Activated naive CD4-positive, alpha-beta T cell treated with Interleukin-2 at 50 U/mL for 16 hours (primary cell): ENCODE measurements around the gene ZSWIM3.
"Not testable (repeated sequence)": the region's sequence is repeated elsewhere in the genome, so short reads cannot be mapped to it uniquely, and the experiment has no call there.

Experiments
- DNase-seq: peaks from one replicate; pipeline ENCODE4 v3.0.0-alpha.2; 2020

Gene ZSWIM3

DNA sequence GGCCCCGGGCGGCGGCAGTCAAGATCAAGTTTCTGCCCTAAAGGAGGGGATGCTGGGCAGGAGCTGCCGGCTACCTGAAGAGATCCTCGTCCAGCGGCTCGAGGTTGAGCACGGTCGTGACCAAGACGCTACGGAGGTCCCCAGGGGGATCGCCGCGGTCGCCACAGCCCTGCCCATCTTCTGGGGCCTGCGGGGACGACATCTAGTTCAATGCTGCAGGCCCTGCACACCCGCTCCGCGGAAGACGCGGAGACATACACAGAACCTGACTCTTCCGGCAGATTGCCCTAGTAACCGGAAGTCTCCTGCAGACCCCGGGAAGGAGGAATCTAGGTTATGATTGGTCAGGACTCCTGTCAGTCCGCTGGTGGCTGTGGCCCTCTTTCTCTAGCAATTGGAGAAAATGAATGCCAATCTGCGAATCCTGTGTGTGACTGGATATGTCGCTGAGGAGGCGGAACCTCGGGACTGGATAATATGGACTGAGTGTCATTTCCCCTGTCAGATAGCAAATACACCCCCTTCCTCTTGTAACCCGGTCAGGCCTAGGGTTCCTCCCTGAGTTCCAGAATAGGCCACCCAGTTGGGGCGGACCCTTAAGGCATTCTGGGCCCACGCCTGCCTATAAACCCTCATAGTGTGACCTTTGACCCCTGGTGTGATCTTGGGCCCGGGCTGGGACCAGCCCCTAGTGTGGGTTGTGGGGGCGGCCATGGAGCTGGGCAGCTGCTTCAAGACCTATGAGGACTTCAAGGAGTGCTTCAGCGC is at the start of gene ZSWIM3, which contains the start of gene ACOT8:
Gene ZSWIM3, plus strand, starts transcription at position 501 of the 768 bp plus-strand sequence. Its CDS starts 212 bp downstream, at position 713.
Gene ACOT8, minus strand, starts transcription at position 279 of the 768 bp plus-strand sequence. Its CDS starts 77 bp downstream, at position 202.
- peak; percentile 90 for DNase-seq

DNA sequence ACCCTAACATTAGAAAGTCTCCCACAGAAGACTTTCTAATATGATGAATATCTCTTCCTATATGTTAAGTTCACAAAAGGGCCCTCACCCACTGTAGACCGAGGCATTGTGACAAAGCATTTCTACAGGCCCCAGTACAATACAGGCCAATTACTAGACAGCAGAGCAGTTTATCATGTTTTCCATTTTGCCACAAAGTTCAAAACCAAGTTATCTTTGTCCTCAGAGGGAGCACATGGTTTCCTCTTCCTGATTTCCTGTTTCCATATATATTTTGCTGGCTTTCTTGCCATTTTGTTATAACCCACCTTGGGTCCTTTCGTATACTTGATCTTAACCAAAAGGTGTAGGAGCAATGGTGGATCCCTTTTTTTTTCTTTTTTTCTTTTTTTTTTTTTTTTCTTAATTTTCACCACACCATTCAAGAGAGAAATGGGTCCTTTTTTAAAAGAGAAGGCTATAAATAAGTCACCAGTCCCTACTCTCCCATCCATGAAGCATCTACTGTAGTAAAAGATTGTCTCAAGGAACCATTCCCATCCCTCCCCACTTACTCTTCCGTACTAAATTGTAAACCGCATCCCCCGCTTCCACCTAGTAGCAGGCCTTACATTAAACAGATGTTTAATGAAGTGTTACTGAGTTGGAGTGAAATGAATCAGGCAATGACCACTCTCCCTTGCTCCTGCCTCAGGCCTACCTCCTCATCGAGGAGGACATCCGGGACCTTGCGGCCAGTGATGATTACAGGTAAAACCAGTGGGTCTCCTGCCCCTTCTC is 47.0 kb upstream of the ZSWIM3 start:
- no peak for DNase-seq

DNA sequence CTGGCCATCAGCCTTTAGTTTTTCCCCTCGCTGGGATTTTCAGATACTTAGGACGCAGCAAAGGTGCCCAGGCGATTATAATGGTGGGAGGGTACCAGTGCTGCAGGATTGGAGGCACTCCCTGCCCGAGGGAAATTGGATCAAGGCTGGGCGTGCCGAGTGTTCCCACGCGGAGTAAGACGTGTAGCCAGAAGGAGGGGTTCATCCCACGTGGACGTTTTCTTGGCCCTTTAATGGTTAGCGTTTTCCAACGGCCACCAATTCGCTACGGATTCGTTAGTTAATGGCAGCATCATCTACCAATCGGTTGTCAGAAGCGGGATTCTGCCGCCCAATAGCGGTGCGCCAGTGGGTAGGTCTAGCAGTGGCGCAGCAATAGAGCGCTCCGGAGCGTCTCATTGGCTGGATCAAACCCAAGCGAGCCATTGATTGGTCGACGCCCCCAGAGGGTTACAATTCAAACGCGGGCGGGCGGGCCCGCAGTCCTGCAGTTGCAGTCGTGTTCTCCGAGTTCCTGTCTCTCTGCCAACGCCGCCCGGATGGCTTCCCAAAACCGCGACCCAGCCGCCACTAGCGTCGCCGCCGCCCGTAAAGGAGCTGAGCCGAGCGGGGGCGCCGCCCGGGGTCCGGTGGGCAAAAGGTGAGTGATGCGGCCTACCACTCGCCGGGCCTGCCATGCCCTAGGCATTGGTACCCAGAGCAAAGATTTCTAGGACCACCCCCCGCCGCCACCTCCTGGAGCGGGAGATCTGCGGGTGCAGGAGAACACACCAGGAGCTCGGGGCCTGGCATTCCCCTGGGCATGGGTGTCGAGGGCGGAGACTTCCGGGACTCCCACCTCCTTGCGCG is 45.0 kb upstream of the ZSWIM3 start, which contains the start of gene UBE2C:
Gene UBE2C, plus strand, starts transcription at position 488 of the 849 bp plus-strand sequence. Its CDS starts 52 bp downstream, at position 540.
- DNase-seq = peak; percentile 95

DNA sequence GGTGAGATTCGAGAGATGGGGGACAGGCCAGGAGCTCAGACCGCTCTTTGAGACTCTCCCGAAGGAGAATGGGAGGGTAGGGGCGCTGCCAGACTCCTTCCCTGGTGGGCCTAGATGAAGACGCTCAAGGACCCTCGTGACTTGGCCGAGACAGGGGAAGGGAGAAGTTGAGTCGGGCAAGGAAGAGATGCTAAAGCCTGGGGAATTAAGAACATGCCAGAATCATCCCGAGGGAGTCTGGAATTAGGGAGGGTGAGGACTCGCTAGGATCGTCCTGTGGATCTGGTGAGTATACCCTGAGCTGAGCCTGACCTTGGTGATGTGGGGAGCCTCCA is 44.4 kb upstream of the ZSWIM3 start:
- no peak for DNase-seq

DNA sequence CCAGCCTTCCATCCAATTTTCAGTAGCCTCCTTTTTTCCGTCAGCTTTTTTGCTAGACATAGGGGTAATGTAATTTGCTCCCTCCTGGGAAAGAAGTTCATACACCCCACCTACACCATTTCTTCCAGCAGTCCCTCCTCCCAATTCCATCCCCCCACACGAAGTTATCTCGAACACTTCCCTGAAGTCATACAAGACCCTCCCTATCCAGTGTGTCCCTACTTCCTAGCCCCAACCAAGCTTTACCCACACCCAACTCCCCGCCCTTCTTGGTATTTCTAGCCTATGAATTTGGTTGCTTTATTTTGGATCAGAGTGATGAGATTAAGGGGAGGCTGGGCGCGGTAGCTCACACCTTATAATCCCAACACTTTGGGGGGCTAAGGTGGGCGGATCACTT is 43.9 kb upstream of the ZSWIM3 start:
- no peak for DNase-seq

DNA sequence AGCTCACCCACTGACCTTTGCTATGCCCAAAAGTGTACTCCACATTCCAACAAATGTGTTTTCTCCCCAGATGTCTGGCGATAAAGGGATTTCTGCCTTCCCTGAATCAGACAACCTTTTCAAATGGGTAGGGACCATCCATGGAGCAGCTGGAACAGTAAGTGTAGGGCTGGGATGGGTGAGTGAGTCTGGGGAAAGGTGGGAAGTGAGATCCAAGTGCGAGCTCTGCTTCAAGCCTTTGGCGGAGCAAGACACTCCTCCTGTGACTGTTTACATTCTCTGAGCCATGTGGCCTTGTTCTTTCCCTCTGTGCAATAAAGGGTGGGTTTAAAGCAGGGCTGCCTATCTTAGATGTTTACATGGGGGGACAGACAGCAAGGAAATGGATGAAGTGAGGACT is 43.1 kb upstream of the ZSWIM3 start:
- no peak for DNase-seq

DNA sequence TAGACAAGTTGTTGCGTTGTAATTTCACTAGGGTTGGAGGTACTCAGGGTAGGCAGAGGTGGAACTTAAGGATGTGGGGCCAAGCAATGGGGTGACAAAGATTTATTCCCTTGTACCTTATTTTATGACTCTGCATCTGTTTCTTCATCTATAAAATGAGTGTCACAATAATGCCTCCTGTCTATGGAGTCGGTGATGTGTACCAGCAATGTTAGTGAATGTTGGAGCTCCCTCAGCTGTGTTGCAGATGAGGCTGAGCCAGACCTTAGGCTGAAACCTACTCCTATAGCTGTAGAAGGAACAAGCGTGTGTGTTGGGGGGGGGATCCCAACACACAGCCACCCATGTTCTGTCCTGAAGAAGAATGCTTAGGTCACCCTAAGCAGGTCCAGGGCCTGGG is 40.5 kb upstream of the ZSWIM3 start:
- DNase-seq = no peak

DNA sequence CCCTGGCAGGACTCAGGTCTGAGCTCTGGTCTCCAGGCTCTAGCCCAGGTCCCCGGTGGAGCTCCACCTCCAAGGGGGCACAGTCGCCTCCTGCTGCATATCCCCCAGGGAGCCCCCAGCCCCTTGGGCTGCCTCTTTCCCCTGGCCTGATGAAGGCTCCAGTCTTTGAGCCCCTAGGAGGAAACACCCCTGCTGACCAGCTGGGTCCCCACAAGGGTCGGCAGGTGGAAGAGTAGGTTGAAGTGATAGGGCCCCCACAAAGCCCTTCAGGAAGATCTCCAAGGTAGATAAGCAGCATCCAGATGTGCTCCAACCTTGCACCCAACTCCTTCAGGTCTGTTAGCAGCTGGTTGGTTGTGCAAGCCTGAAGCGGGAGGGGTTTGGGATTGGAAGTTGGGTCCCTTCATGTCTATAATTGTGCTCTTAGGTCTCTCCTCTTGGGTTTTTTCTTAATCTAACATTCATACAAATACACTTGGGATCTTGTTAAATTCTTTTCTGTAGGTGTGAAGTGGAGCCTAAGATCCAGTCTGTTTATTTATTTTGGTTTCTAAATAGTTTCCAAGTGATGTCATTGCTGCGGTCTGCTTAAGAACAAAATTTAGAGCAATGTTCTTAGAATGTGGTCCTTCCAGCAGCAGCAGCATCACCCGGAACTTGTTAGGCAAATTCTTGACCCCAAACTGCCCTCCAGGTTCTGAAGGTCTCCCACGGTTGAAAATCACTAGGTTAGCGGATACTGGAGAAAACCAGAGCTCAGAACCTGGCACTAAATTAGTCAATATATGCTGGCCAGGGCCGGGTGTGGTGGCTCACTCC is 39.8 kb upstream of the ZSWIM3 start:
- no peak for DNase-seq

DNA sequence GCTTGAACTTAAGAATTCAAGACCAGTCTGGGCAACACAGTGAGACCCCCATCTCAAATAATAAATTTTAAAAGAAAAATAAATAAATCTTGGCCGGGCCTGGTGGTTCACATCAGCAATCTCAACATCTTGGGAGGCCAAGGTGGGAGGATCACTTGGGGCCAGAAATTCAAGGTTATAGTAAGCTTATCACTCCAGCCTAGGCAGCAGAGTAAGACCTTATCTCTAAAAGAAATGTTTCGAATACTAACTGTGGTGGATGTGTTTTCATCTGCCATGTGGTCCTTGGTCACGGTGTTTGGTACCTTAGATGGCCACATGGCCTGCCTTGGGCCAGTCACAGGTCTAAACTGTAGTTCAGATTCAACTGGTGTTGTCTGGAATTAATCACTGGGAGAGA is 39.2 kb upstream of the ZSWIM3 start:
- DNase-seq = no peak

DNA sequence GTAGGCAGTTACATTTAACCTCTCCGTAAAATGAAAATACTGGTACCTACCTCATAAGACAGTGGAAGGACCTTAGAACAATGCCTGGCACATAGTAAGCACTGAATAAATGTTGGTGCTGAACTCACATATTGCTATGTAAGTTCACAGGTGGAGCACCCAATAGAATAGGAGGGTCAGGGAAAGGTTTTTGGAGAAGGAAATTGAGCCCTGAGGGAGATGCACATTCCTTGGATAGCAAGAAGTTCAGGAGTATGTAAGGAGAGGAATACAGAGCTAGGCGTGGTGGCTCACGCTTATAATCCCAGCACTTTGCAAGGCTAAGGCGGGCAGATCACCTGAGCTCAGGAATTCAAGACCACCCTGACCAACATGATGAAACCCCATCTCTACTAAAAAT is 37.9 kb upstream of the ZSWIM3 start:
- no peak for DNase-seq

DNA sequence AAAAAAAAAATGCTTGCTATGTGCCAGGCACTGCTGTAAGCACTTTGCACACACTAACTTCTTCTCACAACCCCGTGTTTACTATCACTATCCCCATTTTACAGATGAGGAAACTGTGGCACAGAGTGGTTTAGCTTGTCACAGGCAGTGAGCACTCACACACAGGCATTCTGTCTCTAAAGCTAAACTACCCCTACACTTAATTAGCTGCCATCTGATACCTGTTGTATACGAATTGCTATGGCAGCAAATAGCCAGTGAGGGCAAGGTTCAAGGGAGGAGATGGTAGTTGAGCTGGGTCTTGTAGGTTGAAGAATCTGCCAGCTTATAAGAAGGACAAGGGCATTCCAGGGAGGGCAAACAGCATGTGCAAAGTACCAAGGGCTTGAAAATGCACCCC is 35.5 kb upstream of the ZSWIM3 start:
- DNase-seq = no peak

DNA sequence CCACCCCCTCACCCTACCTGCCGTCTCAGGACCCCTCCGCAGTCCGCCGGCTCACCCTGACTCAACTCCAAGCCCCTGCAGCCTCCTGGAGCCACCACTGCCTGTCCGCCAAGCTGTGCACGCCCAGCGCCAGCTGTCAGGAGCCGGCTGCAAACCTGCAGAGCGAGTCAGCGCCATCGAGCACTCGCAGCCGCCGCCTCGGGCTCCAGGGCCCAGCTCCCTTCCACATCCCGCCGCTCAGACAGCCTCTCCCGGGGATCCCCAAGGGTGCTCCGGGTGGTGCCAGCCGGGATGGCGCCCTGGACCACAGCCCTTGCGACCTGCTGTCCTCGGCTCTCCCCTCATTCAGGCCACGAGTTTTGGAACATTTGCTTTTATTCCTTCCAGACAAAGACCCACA is 34.6 kb upstream of the ZSWIM3 start:
- no peak for DNase-seq

DNA sequence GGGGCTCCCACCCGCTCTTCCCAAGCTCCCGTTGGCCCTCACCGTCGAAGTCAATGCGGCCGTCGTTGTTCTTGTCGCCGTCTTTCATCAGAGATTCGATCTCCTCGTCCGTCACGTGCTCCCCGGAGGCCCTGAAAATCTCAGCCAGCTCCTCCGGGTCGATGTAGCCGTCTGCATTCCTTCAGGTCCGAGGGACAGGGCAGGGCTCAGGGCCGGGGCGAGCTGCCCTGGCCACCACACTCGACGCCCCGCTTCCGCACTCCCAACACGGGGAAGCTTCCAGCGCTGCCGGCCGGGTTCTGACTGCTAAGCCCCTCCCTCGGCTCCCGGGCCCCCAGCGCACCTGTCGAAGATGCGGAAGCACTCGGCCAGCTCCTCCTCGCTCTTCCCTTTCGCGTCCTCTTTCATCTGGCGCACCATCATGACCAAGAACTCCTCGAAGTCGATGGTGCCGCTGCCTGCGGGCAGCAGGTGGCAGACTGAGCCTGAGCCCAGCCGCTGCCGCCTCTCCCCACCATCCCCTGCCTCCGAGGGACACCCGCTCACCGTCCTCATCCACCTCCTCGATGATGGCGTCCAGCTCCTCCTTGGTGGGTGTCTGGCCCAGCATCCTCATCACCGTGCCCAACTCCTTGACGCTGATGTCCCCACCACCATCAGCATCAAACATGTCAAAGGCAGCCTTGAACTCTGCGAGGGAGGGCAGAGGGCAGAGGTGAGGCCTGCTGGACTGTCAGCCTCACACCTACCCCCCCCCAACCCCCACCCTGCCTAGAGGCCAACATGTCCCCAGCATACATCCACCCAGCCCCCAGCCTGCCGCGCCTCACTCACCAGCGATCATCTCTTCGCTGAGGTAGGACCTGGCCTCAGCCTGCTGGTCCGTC is 33.2 kb upstream of the ZSWIM3 start:
- DNase-seq = peak; percentile 58

DNA sequence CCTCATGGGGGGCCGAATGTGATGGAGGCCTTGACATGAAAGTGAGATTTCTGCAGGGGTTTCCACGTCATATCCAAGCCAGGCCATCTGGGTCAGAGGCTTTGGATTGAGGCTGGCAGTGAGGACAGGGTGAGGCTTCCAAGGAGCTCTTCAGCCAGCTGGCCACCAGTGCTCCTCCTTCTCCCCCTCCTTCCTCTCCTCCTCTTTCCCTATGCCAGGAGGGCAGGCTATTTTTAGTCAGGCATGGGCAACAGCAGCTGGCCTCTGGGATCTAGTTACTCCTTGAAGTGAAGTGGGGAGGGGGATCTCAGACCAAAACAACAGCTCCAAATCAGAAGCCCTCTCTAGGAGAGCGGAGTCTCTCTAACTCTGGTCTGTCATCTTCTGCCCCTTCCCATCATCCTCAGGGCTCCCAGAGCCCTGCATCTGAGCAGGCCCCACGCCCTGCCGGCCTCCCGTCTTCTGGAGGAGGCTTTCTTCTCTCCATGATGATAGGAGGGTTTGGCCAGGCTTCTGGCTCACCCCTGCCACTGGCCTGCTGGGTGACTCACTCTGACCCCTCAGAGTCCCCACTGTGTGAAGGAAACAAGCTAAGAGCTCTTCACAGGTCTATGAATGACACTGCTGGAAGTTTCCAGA is 30.9 kb upstream of the ZSWIM3 start:
- no peak for DNase-seq

DNA sequence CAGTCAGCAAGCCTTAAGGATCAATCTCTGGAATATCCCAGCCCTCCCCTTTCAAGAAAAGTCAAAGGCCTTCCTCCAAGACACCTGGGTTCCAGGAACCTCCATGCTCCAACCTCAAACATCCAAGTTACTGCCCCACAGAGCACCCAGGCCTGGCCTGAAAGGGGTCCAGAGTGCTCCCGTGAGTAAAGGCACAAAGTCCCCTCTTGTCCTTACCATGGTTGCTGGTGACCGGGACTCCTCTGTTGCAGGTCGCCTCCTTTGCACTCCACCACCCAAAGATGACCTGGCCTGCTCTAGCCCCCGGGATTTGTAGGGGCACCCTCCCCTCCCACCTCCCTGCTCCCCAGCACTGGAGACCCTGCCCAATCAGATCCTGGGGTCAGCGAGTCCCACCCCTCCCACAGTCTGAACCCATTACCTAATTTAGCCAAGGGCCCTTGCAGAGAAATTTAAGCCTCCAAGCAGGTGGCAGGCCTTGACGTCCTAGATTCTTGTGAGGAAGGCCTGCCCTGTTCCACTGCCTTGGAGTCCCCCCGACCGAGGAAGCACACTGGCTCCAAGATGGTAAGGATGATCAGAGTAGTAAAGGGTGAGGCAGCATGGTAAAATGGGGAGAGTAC is 30.3 kb upstream of the ZSWIM3 start, which contains the start of gene TNNC2:
Gene TNNC2, minus strand, starts transcription at position 283 of the 623 bp plus-strand sequence. Its CDS starts 64 bp downstream, at position 219.
- no peak for DNase-seq

DNA sequence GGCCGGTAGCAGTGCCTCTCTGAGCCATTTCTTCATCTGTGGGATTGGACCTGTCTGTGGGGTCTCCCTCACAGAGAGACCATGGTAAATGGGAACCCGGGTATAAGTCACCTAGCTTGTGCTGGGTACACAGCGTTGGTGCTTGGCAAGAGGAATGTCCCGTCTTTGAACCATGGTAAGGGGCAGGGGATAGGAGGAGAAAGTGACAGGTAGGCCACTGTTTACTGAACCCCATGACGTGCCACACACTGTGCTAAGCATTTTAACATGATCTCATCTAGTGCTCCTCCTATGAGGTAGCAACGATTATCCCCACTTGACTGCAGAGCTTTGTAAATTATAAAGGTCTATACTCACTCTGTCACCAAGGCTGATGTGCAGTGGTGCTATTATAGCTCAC is 29.7 kb upstream of the ZSWIM3 start:
- no peak for DNase-seq

DNA sequence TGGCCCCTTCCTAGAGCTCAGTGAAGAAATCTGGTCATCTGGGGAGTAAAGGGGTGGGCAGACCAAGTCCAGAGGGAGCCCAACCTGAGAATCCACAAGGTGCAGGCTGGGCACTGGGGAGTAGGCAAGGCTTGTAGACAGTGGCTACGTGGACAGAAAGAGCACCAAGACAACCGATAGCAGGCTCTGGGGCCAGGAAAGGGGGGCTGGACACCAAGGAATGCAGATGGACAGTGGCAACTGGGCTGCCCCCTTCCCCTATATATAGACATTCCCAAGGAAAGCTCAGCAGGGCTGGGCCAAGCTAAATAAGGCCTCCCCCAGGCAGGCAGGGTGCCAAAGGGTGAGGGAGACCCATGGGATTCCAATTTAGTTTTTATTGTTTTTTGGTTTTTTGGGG is 28.8 kb upstream of the ZSWIM3 start:
- no peak for DNase-seq

DNA sequence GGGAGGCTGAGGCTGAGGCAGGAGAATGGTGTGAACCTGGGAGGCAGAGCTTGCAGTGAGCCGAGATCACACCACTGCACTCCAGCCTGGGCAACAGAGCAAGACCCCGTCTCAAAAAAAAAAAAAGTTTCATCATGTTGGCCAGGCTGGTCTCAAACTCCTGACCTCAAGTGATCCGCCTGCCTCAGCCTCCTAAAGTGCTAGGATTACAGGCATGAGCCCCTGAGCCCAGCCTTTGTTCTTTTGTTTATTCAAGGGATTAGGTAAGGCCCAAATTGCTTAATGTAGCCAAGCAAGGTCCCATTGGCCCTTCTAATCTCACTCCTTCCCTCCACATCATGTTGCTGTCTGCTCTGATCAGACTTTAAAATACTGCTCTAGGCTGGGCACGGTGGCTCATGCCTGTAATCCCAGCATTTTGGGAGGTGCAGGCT is 27.7 kb upstream of the ZSWIM3 start:
- DNase-seq = not testable (repeated sequence)

DNA sequence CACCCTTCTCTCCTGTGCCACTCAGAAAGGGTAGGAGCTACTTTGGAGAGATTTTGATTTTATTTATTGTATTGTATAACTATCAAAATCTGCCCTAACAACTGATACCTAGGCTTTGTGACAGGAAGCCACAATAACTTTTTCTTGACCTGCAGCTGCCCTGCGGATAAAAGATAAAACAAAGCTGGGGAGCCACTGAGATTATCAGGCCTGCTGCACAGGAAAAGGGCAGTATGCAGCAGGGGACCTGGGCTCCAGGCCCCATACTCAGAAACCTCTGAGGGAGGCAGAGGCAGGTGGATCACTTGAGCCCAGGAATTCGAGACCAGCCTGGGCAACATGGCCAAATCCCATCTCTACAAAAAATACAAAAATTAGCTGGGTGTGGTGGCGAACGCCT is 24.8 kb upstream of the ZSWIM3 start:
- DNase-seq = no peak
